OCI-LY1 (cell line): ENCODE measurements around the gene ZBTB7C.

Experiments used
- EZH2 ChIP-seq: fragments of 200-600 bp; sonication (generic), shearing (Covaris generic); IDR thresholded peaks from 2 replicates; pipeline ENCODE4 v1.8.0; 2017; ENCODE audit warnings: borderline replicate concordance, mixed run types, mild to moderate bottlenecking, antibody characterized with exemption, low read length, moderate library complexity, mixed read lengths
- TF ChIP-seq, protein P1 (sequence below): fragments of 200-600 bp; sonication (generic), shearing (Covaris generic); IDR thresholded peaks from 2 replicates; pipeline ENCODE4 v1.5.1; 2017; ENCODE audit warnings: mild to moderate bottlenecking, antibody characterized with exemption, low read length, moderate library complexity, mixed read lengths

DNA sequence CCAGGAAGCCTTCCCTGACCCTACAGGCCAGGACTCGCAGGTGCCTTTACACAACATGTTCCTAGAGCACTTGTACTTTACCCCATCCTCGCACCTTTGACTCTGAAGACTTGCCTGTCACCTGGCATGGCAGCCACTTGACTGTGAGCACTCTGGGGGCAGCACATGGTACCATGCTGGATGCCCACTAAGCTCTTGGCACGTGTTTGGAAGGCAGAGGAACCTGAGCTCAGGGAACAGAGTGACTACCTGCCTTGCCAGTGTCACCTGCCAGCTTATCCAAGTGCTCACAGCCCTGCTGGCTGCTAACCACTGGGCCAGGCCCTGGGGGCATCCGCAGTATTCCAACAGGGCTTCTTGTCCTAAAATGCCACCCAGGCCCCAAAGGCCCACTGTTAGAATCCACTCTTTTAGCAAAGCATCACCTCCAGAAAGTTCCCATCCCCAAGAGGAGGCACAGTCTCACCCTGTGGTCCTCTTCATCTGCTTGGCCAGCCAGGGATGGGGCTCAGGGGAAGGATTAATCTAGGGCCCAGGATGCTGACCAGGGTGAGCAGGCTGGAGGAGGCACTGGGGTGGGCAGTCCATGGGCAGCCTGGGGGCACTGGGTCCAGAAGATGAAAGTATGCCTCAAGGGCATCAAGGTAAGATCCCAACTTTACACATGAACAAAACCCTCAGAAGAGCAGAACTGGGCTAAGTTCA is 57.0 kb downstream of the ZBTB7C start:
- TF ChIP-seq, protein P1, sequence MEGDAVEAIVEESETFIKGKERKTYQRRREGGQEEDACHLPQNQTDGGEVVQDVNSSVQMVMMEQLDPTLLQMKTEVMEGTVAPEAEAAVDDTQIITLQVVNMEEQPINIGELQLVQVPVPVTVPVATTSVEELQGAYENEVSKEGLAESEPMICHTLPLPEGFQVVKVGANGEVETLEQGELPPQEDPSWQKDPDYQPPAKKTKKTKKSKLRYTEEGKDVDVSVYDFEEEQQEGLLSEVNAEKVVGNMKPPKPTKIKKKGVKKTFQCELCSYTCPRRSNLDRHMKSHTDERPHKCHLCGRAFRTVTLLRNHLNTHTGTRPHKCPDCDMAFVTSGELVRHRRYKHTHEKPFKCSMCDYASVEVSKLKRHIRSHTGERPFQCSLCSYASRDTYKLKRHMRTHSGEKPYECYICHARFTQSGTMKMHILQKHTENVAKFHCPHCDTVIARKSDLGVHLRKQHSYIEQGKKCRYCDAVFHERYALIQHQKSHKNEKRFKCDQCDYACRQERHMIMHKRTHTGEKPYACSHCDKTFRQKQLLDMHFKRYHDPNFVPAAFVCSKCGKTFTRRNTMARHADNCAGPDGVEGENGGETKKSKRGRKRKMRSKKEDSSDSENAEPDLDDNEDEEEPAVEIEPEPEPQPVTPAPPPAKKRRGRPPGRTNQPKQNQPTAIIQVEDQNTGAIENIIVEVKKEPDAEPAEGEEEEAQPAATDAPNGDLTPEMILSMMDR: no peak
- TF ChIP-seq EZH2: no peak
